ENCODE results near the gene CELF2. TPM values are rescaled to one million over a fixed set of nuclear protein-coding genes. Genes with fewer than 3 reads are reported as not detected.

Gene CELF2
- total and polyA plus RNA-seq, 2 of the 4 experiments (the other 2 are of a cell fraction) = 3.5 to 6.6 TPM

- H3K4me1 ChIP-seq (ENCODE audit: control insufficient read depth, insufficient read depth, low read length) = no peaks in the 10 kb centered on the region
- TF ChIP-seq MXI1 (IDR thresholded peaks at IDR 0.05; ENCODE audit: borderline replicate concordance, low read depth, low read length) (no peak), USF2 (IDR thresholded peaks at IDR 0.05; ENCODE audit: low read depth, low read length) (no peak), RCOR1 (IDR thresholded peaks at IDR 0.05; ENCODE audit: insufficient replicate concordance, low read length) (no peak), BHLHE40 (IDR thresholded peaks at IDR 0.05; ENCODE audit: low read depth, low read length) (no peak), RFX5 (IDR thresholded peaks at IDR 0.05; ENCODE audit: low read depth, low read length) (no peak), CTCF (conservative IDR thresholded peaks at IDR 0.05; ENCODE audit: low read depth, low read length) (no peak), MAFK (IDR thresholded peaks at IDR 0.05; ENCODE audit: low read depth, low read length) (no peak), NFE2L2 (IDR thresholded peaks at IDR 0.05; ENCODE audit: low read depth, low read length) (no peak), FOS (IDR thresholded peaks at IDR 0.05; ENCODE audit: low read depth, low read length) (no peak), POLR2A (IDR thresholded peaks at IDR 0.05; ENCODE audit: low read depth, low read length) (no peak), CHD1 (IDR thresholded peaks at IDR 0.05; ENCODE audit: low read depth, low read length) (no peak), MAZ (IDR thresholded peaks at IDR 0.05; ENCODE audit: borderline replicate concordance, low read depth, low read length) (no peak)
- TF ChIP-seq, protein P1, sequence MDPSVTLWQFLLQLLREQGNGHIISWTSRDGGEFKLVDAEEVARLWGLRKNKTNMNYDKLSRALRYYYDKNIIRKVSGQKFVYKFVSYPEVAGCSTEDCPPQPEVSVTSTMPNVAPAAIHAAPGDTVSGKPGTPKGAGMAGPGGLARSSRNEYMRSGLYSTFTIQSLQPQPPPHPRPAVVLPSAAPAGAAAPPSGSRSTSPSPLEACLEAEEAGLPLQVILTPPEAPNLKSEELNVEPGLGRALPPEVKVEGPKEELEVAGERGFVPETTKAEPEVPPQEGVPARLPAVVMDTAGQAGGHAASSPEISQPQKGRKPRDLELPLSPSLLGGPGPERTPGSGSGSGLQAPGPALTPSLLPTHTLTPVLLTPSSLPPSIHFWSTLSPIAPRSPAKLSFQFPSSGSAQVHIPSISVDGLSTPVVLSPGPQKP (IDR thresholded peaks at IDR 0.05; ENCODE audit: borderline replicate concordance, low read depth, low read length) = no peak
- H2BK120ac ChIP-seq (ENCODE audit: low read depth, low read length) = no peak overlapping the region
- in situ Hi-C loops (cut with MboI; ENCODE audit: low sequenced_read_pairs) (no loop called here), intact Hi-C loops (cut with micrococcal nuclease) (no loop called here), dilution Hi-C loops (cut with HindIII; ENCODE audit: low sequenced_read_pairs, unreplicated experiment) (no loop called here)
- ATAC-seq (ENCODE audit: low read depth) (no peak), DNase-seq (no peak)
- no peaks in the 10 kb centered on the region for H3K36me3 ChIP-seq (ENCODE audit: control insufficient read depth, insufficient read depth, low read length)
- H3K4ac ChIP-seq (ENCODE audit: low read depth, low read length) = no peak overlapping the region
- no peak overlapping the region for H3K18ac ChIP-seq (ENCODE audit: low read depth, low read length)
- H3K79me1 ChIP-seq (ENCODE audit: low read depth in 1 of 2, low read length in 2 of 2) = no peaks in the 10 kb centered on the region
- H4K91ac ChIP-seq (ENCODE audit: insufficient read depth, low read depth, low read length) = no peak overlapping the region
- H2BK15ac ChIP-seq (ENCODE audit: low read depth, low read length) = no peak overlapping the region
- no peaks in the 10 kb centered on the region for H3K9me1 ChIP-seq (ENCODE audit: insufficient read depth, low read length)
- no peak overlapping the region for H4K8ac ChIP-seq (ENCODE audit: low read depth in 2 of 2, low read length in 2 of 2)
- peak overlapping the region; percentile 32 for H2AFZ ChIP-seq (replicated peaks; ENCODE audit: low read length, poor library complexity)
- no peak overlapping the region for H2AK9ac ChIP-seq (replicated peaks; ENCODE audit: low read depth, low read length, poor library complexity)
- H4K20me1 ChIP-seq (ENCODE audit: insufficient read depth, low read length) = no peaks in the 10 kb centered on the region
- CTCF ChIA-PET = no interaction called here
- H3K14ac ChIP-seq (replicated peaks; ENCODE audit: low read depth, low read length) = no peak overlapping the region
- no peak overlapping the region for H3K27ac ChIP-seq (ENCODE audit: insufficient read depth, low read length)
- H2BK5ac ChIP-seq (ENCODE audit: low read depth, low read length, poor library complexity, severe bottlenecking) = no peak overlapping the region
- BruUV-seq (replicated peaks) = no TSS peak
- H4K5ac ChIP-seq (ENCODE audit: low read depth, low read length) = no peak overlapping the region
- H3K23ac ChIP-seq (ENCODE audit: low read depth, low read length) = no peak overlapping the region
- H3K4me3 ChIP-seq (ENCODE audit: insufficient read depth, low read depth, low read length) = no peak overlapping the region
- H3K27me3 ChIP-seq (ENCODE audit: control insufficient read depth, insufficient read depth, low read length) = peaks cover 3% of the 10 kb centered on the region
- no peak overlapping the region for H2BK20ac ChIP-seq (ENCODE audit: low read depth, low read length)
- H3K4me2 ChIP-seq (ENCODE audit: low read depth, low read length) = no peak overlapping the region
- no CpG with 5 or more reads among the region's 5 CpGs for WGBS, 2 experiments (ENCODE audit: extremely low coverage in 2 of 2, insufficient read length in 1 of 2)
- no peaks in the 10 kb centered on the region for H3K9me3 ChIP-seq (ENCODE audit: control insufficient read depth, insufficient read depth, low read length)
- no peak overlapping the region for H3K9ac ChIP-seq (ENCODE audit: low read depth, low read length)
- POLR2A ChIA-PET (ENCODE audit: unreplicated experiment) = no interaction called here
- H2AK5ac ChIP-seq (ENCODE audit: low read depth, low read length) = no peak overlapping the region
- no peak overlapping the region for H3K56ac ChIP-seq (ENCODE audit: extremely low read depth, insufficient read depth, low read length)
Observed at GRCh38 chr10:11002485-11002884, 15.2 kb upstream of the CELF2 start.
